ENCODE measurements around the gene GALR3. TPM values are rescaled to one million over a fixed set of nuclear protein-coding genes. Genes with fewer than 3 reads are reported as not detected.
A peak's percentile ranks its signal among the peaks of the same experiment; 100 is the strongest.

Gene GALR3
- total RNA-seq, 1 experiment from 2014 or later: not detected

GRCh38 chr22:37842015-37842793 is 19.0 kb downstream of the GALR3 start:
- DNase-seq: no peak

GRCh38 chr22:37843741-37844089 is 20.5 kb downstream of the GALR3 start:
- Histone ChIP-seq H3K36me3 (peaks cover 21% of the 10 kb centered on the region), H3K9me3 (peaks cover 7% of the 10 kb centered on the region), H3K4me3 (peak overlapping the region; percentile 60), H3K27me3 (no peaks in the 10 kb centered on the region)
- peak; percentile 55 for DNase-seq

More at GRCh38 chr22:37842015-37842793, 19.0 kb downstream of the GALR3 start:
- H3K36me3 ChIP-seq: peaks cover 29% of the 10 kb centered on the region
- peaks cover 7% of the 10 kb centered on the region for H3K9me3 ChIP-seq
- no peak overlapping the region; the same call in none of the 2 replicates for H3K4me3 ChIP-seq
- no peaks in the 10 kb centered on the region for H3K27me3 ChIP-seq

GRCh38 chr22:37844904-37845329 is 21.7 kb downstream of the GALR3 start:
- no peaks in the 10 kb centered on the region for H3K27me3 ChIP-seq
- H3K4me3 ChIP-seq: peak overlapping the region; percentile 60
- no peak for DNase-seq
- peaks cover 7% of the 10 kb centered on the region for H3K9me3 ChIP-seq
- peaks cover 9% of the 10 kb centered on the region for H3K36me3 ChIP-seq

- no peaks in the 10 kb centered on the region for H3K27me3 ChIP-seq
- DNase-seq: no peak
- peaks cover 17% of the 10 kb centered on the region for H3K36me3 ChIP-seq
- peaks cover 7% of the 10 kb centered on the region for H3K9me3 ChIP-seq
- H3K4me3 ChIP-seq: no peak overlapping the region
Observed at GRCh38 chr22:37846433-37846832, 23.3 kb downstream of the GALR3 start.

GRCh38 chr22:37848587-37849088 is 25.5 kb downstream of the GALR3 start:
- peaks cover 34% of the 10 kb centered on the region for H3K36me3 ChIP-seq
- DNase-seq: no peak
- H3K4me3 ChIP-seq: peak overlapping the region; percentile 85

GRCh38 chr22:37849089-37849751 is 26.0 kb downstream of the GALR3 start, which contains the start of gene EIF3L:
EIF3L (plus strand) TSS chr22:37849419; CDS start chr22:37849450, 31 bp downstream.
- Histone ChIP-seq H3K36me3 (peaks cover 39% of the 10 kb centered on the region), H3K9me3 (peaks cover 7% of the 10 kb centered on the region), H3K4me3 (peak within 1 kb of the TSS; percentile 85), H3K27me3 (no peaks in the 10 kb centered on the region)
- DNase-seq: peak; percentile 89

More at GRCh38 chr22:37848587-37849088, 25.5 kb downstream of the GALR3 start:
- H3K9me3 ChIP-seq: peaks cover 7% of the 10 kb centered on the region
- H3K27me3 ChIP-seq: no peaks in the 10 kb centered on the region

- Histone ChIP-seq H3K36me3 (peaks cover 55% of the 10 kb centered on the region), H3K27me3 (no peaks in the 10 kb centered on the region), H3K4me3 (peak overlapping the region; percentile 85; the same call in 1 of the 2 replicates), H3K9me3 (no peaks in the 10 kb centered on the region)
- no peak for DNase-seq
Observed at GRCh38 chr22:37850801-37851200, 27.6 kb downstream of the GALR3 start.

GRCh38 chr22:37852418-37852817 is 29.2 kb downstream of the GALR3 start:
- H3K4me3 ChIP-seq: no peak overlapping the region
- H3K27me3 ChIP-seq: no peaks in the 10 kb centered on the region
- peaks cover 67% of the 10 kb centered on the region for H3K36me3 ChIP-seq
- no peaks in the 10 kb centered on the region for H3K9me3 ChIP-seq
- DNase-seq: no peak

GRCh38 chr22:37854946-37855345 is 31.8 kb downstream of the GALR3 start:
- no peak overlapping the region for H3K4me3 ChIP-seq
- peaks cover 88% of the 10 kb centered on the region for H3K36me3 ChIP-seq
- no peak for DNase-seq
- H3K9me3 ChIP-seq: no peaks in the 10 kb centered on the region
- no peaks in the 10 kb centered on the region for H3K27me3 ChIP-seq

GRCh38 chr22:37855462-37855861 is 32.3 kb downstream of the GALR3 start:
- no peak for DNase-seq
- peaks cover 91% of the 10 kb centered on the region for H3K36me3 ChIP-seq
- no peaks in the 10 kb centered on the region for H3K9me3 ChIP-seq
- H3K27me3 ChIP-seq: no peaks in the 10 kb centered on the region
- H3K4me3 ChIP-seq: no peak overlapping the region

- Histone ChIP-seq H3K4me3 (no peak overlapping the region), H3K36me3 (peaks cover 88% of the 10 kb centered on the region), H3K9me3 (no peaks in the 10 kb centered on the region), H3K27me3 (no peaks in the 10 kb centered on the region)
- DNase-seq: no peak
Observed at GRCh38 chr22:37860796-37861421, 37.7 kb downstream of the GALR3 start.

GRCh38 chr22:37862570-37863325 is 39.6 kb downstream of the GALR3 start:
- no peak overlapping the region for H3K4me3 ChIP-seq
- H3K27me3 ChIP-seq: no peaks in the 10 kb centered on the region
- peaks cover 89% of the 10 kb centered on the region for H3K36me3 ChIP-seq
- no peaks in the 10 kb centered on the region for H3K9me3 ChIP-seq
- no peak for DNase-seq

GRCh38 chr22:37865510-37865909 is 42.3 kb downstream of the GALR3 start:
- H3K36me3 ChIP-seq: peaks cover 86% of the 10 kb centered on the region

GRCh38 chr22:37870273-37870672 is 47.1 kb downstream of the GALR3 start:
- Histone ChIP-seq H3K4me3 (no peak overlapping the region), H3K36me3 (peaks cover 81% of the 10 kb centered on the region), H3K9me3 (no peaks in the 10 kb centered on the region), H3K27me3 (no peaks in the 10 kb centered on the region)
- no peak for DNase-seq

More at GRCh38 chr22:37865510-37865909, 42.3 kb downstream of the GALR3 start:
- Histone ChIP-seq H3K9me3 (no peaks in the 10 kb centered on the region), H3K4me3 (no peak overlapping the region), H3K27me3 (no peaks in the 10 kb centered on the region)
- DNase-seq: no peak
